GM19240 (cell line): ENCODE data around the gene RIMBP2.

Experiments
- DNase-seq: peaks from one replicate; pipeline ENCODE4 v3.0.0; 2011; ENCODE audit warnings: low spot score; ENCODE audit not compliant: insufficient read length

RIMBP2 gene

DNA sequence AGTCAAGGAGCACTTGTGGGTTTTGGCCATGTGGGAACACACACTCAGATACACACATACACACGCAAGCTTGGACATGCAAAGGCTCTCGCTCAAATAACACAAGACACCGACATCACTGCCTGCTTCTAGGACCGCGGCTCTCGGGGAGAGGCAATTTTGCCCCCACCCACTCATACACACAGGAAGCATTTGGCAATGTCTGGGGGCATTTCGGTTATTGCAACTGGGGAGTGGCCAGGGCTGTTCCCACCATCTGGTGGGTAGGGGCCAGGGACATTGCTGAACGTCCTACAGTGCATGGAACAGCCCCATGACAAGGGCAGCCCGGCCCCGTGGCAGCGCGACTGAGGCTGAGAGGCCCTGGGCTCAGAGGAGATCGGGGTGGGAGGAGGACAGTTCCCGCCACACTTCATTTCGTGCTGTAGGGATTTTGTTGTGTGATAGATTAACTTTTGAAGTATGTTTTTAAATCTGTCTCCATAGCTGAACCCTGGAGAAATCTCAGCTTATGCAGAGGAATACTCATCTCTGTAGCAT lies 35.6 kb downstream of the RIMBP2 start:
- DNase-seq = no peak

DNA sequence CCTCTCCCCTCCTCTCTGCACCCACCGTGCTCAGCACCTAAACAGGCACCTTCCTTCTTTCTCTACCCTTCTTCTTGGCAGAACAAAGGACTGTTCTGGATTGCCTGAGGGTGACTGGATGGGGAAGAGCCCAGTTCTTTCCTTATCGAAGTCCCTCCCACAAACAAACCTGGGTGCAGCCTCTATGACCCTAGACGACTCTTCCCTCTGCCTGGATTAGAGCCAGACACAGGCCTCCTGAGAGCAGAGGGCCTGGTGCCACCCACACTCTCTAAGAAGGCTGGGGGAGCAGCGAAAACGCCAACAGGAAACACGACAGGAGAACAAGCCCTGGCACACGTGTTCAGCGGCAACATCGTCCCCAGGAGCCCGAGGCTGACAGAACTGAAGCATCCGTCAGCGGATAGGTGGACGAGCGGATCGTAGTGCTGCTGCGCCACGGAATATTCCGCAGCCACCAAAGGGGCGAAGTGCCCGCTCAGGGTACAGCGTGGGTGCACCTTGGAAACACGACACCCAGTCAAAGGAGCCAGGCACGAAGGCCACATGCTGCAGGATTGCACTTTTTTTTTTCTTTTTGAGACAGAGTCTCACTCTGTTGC lies 38.0 kb downstream of the RIMBP2 start:
- DNase-seq = no peak

DNA sequence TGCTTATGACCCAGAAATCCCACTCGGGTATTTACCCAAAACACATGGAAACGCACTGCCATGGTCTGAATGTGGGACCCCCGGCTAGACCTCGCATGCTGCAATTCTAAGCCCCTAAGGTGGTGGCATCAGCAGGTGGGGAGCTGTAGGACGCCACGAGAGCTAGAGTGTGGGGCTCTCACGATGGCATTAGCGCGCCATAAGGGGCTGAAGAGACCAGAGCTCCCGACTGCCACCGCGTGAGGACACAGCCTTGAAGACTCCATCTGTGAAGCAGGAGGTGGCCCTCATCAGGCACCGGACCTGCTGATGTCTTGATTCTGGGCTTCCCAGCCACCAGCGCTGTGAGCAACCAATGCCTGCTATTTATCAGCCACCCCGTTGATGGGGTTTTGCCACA lies 40.3 kb downstream of the RIMBP2 start:
- no peak for DNase-seq

DNA sequence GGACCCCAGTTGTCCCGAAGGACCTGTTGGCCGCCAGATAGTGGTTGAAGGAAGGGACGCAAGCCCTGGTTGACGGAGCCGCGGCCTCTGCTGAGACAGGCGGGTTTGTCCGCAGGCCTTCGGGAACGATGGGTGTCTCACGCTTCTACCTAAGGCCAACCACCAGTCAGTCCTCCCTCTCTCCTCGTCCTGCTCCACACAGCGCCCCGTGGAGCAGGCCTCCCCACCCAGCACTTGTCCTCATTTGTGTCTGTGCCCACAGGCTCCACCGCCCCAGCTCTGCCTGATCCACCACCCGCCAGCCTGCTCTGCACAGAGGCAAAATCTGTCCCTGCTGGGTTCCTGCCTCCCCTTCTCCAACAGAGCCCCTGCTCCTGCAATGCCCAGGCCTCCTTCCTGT lies 41.0 kb downstream of the RIMBP2 start:
- DNase-seq = no peak

DNA sequence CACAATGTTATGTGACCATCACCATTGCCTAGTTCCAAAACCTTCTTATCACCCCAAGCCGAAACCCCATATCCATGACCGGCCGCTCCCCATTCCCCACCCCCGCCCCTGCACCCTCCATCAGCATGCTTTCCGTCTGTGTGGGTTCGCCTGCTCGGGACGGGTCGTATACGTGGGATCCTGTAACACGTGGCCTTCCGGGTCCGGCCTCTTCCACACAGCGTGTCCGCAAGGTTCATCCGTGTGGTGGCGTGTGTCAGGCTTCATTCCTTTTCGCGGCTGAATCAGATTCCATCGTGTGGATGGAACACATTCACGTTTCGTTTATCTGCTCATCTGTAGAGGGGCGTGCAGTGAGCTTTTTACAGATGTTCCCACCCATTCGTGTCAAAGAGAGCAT lies 41.4 kb downstream of the RIMBP2 start:
- DNase-seq = no peak

DNA sequence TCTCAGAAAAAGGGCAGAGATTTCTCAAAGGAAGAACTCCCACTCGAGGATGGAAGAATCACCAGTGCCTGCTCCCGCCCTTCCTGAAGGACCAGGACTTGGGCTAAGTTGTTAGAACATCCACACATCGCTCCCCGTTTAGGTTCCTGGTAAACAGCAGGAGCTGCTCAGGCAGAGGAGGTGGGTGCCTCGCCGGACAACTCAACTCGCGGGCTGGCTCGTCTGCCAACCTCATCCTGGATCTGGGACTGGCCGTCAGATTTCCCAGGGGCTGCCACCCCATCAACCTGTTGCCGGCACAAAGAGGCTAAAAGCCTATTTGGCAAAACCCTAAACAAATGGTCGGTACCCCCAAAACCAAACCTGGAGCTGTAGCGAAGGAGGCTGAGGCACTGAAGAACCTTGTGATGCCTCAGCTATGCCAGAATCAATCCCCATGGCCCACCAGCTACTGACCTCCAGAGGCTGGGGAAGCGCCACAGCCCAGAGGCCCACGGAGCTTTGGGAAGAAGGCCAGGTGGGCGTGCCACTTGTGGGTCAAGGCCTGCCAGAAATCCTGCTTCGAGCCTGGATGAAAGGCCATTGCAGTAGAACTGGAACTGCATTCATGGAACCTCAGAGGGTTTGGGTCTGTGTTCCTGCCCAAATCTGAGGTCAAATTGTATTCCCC lies 42.9 kb downstream of the RIMBP2 start:
- no peak for DNase-seq

DNA sequence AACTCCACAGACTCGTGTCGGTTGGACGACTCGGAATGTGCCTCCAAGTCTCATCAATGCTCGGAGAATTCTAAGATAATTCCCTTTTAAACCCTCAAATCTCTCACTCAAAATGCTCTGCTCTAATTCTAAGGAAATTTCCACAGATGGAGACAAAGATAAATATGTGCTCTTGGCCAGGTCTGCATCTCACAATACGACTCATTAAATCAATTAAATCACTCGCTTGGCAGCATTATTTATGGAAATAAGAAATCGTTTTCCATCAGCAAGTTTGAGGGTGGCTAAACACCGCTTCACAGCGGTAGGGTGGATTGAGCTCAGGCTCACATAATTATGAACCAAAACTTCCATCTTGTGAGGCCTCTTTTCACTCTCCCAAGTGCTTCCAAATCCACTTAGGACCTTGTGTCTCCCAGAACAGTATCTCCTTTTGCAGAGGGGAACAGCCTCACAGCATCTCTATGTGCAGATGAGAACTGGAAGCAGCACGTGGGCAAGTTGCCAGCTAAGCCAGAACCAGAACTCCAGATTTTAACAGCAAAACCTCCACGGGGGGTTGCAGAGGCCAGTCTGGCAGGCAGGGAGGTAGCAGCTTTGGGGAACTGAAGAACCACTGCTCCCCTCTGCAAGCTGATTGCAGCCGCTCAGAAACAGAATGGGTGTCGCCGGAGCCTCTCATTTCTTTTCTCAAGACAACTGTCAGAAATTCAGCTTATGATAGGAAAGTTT lies 43.8 kb downstream of the RIMBP2 start:
- DNase-seq = no peak

DNA sequence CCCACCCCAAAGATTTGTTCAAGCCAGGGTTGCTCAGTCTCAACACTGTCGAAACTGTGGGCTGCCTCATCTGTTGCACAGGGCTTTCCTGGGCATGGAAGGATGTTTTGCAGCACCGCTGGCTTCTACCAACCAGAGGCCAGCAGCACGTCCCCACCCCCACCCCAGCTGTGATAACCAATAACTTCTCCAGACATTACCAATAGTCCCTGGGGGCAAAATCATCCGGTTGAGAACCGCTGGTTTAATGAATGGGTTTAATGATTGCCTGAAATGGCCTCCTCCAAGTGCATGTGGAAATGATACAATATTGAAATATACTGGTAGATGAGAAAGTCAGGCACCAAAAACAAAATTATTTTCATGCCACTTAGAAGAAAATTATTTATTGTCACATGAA lies 44.5 kb downstream of the RIMBP2 start:
- DNase-seq = no peak

DNA sequence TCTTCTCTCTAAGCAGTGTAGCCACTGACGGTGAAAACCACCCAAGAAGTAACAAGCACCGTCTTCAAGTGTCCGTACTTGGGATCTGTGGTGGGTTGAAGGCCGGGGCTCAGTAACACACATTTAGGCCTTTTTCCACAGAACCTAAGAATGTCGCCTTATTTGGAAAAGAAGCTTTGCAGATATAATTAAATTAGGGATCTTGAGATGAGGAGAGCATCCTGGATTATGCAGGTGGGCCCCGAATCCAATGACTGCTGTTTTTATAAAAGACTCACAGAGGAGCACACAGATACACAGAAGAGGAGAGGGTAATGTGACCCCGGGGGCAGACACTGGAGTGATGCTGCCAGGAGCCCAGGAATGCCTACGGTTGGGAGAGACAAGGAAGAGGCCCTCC lies 46.3 kb downstream of the RIMBP2 start:
- no peak for DNase-seq

DNA sequence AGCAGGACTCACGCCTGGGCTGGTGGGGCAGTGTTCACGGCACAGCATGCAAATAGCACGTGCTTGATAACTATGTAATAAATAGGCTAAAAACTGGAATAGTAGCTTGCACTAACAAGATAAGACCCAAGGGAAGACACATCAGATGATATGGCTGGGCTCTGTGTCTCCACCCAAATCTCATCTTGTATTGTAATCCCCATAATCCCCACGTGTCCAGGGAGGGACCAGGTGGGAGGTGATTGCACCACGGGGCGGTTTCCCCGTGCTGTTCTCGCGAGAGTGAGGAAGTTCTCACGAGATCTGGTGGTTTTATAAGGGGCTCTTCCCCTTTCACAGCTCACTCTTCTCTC lies 46.9 kb downstream of the RIMBP2 start:
- DNase-seq = no peak

DNA sequence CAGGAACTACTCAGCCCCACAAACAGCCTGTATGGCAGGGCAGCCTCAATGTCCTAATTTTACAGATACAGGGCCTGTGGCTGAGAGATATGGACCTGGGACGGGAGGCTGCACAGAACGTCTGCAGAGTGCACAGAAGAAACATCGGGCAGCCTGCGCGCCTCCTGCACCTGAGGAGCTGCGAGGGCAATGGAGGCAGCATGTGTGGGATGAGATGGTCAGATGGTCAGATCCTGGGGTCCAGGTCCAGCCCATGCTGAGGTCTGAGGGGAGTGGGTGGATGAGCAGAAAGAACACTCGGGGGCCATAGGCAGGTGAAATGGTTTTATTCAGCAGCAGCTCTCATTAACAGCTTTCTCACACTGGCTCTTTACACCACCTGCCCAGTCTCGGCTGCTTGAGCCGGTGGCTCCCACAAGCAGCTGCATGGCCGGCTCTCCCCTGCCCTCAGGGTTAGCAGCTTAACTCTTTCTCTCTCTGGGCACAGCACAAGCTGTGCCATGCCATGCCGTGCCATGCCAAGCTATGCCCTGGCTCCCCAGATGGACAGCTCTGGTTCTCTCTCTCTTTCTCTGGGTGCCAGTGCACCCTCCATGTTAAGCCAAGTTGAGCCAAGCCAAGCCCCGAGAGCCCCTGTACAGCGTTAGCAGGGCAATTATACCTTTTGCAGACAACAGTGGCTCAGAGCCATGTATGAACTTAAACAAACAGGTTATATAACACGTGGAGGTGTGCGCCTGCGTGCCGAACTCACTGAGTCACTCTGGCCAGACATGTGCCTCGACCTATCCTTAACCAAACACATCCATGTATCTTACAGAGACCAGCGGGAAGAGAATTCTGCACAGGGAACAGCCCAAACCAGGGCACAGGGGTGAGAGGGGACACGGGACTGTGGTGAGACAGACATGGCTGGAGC lies 47.6 kb downstream of the RIMBP2 start:
- DNase-seq = no peak

DNA sequence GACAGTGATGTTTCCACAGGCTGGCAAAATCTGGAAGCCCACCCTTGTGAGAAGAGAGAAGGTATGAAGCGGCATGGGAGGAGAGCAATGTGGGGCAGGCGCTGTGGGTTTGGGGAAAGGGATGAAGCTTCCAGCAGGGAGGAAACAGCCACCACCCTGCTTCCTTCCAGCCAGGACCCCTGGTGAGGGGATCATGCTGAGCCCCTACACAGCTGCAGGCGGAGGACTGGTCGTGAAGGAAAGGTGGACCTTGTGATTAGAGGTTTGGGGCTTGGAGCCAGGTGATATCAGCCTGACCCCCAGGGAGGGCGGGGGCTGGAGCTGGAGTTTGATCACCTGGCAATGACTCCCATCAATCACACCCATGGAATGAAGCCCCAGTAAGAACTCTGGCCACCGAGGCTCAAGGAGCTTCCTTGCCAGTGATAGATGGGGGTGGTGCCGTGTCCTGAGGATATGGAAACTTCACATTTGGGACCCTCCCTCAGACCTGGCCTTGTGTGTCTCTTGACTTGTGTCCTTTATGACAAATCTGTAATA lies 48.6 kb downstream of the RIMBP2 start:
- DNase-seq = no peak

DNA sequence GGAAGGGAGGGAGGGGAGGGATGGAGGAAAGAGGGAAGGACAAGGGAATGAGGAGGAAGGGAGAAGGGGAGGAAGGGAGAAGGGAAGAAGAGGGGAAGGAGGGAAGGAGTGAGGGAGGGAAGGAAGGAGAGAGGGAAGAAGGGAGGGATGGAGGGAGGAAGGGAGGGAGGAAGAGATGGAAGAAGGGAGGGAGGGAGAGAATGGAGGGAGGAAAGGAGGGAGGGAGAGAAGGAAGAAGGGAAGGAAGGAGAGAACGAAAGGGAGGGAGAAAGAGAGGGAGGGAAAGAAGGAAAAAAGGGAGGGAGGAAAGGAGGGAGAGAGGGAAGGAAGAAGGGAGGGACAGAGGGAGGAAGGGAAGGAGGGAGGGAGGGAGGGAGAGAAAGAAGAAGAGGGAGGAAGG lies 49.5 kb downstream of the RIMBP2 start:
- no peak for DNase-seq

DNA sequence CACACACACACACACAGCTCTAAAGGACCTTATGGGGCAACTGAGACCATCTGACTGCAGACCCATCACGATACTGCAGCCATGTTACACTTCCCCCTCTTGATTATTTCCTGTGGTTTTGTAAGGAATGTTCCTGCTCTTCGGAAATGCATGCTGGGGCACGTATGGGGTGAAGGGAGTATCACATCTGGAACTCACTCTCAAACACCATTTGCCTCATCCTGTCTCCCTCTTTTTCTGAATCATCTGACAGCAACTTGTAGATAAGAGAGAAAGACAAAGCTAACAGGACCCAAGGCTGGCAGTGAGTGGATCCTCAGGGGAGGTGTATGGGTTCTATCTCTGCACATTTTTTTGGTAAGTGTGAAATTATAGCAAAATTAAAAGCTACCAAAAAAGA lies 50.3 kb downstream of the RIMBP2 start:
- DNase-seq = no peak

DNA sequence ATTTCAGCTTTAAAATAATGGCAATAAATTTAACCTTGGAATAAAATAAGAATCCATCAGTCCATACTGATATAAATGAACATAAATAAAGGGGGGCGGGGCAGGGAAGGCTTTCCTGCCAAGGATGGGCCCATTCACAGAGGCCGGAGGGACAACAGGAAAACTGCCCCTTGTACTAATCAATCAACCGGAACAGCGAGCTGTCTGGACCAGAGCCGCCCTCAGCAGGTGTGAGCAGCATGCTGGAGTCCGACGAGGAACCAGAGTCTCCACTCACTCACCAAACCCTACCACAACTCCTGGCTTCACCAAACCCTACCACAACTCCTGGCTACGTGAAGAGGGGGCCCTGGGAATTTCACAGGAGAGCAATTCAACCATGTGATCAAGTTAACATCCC lies 51.3 kb downstream of the RIMBP2 start:
- DNase-seq = no peak

DNA sequence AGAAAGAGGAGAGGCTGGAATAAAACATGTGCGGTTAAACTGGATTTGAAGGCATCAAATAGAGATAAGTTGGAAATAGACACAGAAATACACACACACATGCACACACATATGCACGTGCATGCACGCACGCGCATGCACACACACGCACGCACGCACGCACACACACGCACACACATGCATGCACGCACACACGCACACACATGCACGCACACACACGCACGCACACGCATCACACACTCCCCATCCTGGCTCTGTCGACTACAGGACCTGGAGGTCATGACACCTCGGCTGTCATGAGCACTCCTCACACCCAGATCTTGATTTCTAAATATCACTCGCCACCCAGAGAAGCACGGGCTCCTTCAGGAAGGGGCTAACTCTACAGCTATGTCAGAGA lies 51.8 kb downstream of the RIMBP2 start:
- DNase-seq = no peak

DNA sequence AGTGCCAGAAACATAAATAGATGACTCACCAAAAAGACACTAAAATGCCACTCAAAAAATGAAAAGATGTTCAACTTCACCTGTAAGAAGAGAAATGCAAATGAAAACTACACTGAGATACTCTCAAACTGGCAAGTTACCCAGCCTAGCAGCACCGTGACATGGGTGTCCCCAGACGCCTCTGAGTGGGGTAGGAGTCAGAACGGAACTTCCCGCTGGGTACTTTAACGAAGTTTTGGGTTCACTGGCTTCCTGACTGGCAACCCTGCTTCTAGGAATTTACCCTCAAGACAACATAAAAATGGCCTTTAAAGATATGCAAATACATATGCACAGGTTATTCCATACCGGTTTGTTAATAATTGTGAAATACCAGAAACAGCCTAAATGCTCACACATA lies 52.6 kb downstream of the RIMBP2 start:
- no peak for DNase-seq

DNA sequence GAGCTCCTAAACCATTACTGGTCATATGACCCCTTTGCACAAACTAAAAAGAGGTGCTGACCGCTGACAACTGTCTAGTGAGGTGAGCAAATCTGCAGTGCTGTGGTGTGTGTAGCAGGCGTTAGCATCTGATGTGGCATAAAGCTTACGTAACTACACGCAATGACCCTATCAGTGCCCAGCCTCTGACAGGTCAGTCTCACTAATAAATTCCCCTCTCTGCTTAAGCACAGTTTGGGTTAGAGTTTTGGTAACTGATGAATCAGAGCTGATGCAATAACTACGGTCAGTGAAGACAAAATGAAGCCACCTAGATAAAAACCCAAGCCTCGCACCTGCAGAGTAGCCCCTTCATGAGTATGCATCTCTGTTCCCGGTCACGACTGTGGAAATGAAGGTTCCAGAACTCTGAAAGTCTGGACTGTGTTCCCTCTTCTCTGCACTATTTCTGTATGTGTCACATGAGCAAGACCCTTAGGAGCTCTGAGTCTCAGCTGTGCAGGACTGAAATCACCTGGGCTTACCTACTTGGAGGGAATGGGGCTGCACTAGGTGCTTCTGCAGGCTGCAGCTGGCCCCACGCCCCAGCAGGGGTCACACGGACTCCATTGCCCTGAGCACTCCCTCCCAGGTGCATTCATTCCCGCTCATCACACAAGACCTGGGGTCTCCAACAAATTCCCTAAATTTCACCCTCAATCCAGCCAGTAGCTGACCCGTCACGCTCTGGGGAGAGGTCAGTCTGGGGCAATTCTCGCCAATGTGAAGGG lies 54.4 kb downstream of the RIMBP2 start:
- DNase-seq = no peak

DNA sequence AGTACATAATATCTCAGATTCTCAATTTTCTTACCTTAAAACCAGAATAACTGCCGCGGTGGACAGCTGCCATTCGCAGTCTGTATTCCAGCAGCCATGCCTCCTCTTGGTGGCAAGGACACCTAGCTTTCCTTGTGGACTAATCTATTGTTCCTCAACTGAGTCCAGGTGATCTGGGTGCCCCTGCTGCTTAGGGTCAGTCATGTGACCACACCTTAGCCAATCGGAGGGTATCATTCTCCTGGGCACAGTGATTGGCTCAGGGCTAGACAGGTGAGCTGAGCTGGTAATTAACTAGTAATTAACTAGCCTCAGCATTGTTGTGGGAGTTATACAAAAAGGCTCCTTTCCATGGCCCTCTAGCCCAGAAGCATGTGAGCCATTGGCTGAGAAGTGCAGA lies 55.0 kb downstream of the RIMBP2 start:
- DNase-seq = no peak

DNA sequence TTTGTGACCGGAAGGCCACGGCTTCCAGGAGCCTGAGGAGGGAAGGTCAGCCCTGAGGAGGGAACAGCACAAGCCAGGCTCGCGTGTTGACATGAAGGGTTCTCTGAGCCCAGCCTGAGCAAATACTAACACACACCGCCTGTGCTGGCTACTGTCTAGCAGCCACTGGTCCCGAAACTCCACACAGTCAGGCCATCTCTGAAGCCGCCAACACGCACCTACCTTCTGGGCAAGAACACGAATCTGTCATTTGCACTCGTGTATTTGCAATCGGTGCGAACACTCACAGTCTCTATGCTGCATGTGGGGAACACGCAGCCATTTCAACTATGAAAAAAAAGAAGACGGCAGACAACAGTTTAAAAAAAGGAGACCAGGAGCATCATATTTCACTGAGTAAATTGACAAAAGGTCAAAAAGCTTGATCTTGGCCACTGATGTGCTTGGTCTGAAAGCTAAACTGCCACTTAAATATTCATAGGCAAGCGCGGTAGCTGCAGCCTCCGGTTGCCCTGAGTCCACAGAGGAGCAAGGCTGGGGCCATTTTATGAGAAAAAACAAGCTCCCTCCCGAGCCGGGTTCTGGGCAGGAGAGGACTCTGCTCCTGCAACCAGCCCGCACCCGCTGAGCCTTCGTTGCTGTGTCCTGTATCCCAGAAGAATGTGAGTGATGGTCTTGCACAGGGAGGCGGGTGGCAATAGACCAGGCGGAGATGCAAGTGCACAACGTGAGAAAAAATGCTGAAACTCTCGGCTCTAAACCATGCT lies 57.8 kb downstream of the RIMBP2 start:
- no peak for DNase-seq
